SK-N-MC (cell line): ENCODE results near the gene SAYSD1.

Experiments used
- DNase-seq: peaks from one replicate; pipeline ENCODE4 v3.0.0-alpha.2; 2011; ENCODE audit warnings: low read depth, low spot score
- H3K27ac ChIP-seq: fragments of 200-600 bp; sonication (generic); 2 replicates; pipeline ENCODE4 v1.5.1; 2016; ENCODE audit warnings: mixed run types
- H3K36me3 ChIP-seq: fragments of 200-600 bp; sonication (generic); 2 replicates; pipeline ENCODE4 v1.6.1; 2017; ENCODE audit warnings: antibody characterized with exemption, low read length, mixed read lengths; ENCODE audit not compliant: insufficient read depth
- H3K4me3 ChIP-seq: fragments of 200-600 bp; sonication (generic); 2 replicates; pipeline ENCODE4 v1.5.1; 2016
- H3K9ac ChIP-seq: fragments of 200-600 bp; sonication (generic); 2 replicates; pipeline ENCODE4 v1.8.0; 2017; ENCODE audit warnings: mixed run types, mixed read lengths; ENCODE audit not compliant: insufficient read length
- H3K9me3 ChIP-seq: fragments of 200-600 bp; sonication (generic); 2 replicates; pipeline ENCODE4 v1.6.1; 2017; ENCODE audit warnings: low read depth, mild to moderate bottlenecking, antibody characterized with exemption, low read length, moderate library complexity, mixed read lengths
- EZH2 ChIP-seq: fragments of 200-600 bp; sonication (generic); IDR thresholded peaks from one replicate; pipeline ENCODE4 v1.6.1; 2017; ENCODE audit warnings: antibody characterized with exemption
- FOXP2 ChIP-seq: optimal IDR thresholded peaks from 2 replicates; pipeline ENCODE3; 2011; ENCODE audit warnings: mild to moderate bottlenecking, moderate library complexity; ENCODE audit not compliant: insufficient read depth; ENCODE audit errors: extremely low read length, control extremely low read depth
- POLR2AphosphoS5 ChIP-seq: IDR thresholded peaks from 2 replicates; pipeline ENCODE4 v1.6.1; 2012; ENCODE audit warnings: mild to moderate bottlenecking, low read depth, low read length, borderline replicate concordance

Gene SAYSD1

GRCh38 chr6:39079197-39080125 lies 35.5 kb downstream of the SAYSD1 start:
- Histone ChIP-seq H3K36me3 (no peaks in the 10 kb centered on the region), H3K27ac (no peak overlapping the region), H3K9ac (no peak overlapping the region), H3K4me3 (no peak overlapping the region), H3K9me3 (no peaks in the 10 kb centered on the region)
- no peak for TF ChIP-seq POLR2AphosphoS5
- no peak for TF ChIP-seq EZH2
- no peak for TF ChIP-seq FOXP2
- no peak for DNase-seq

GRCh38 chr6:39078695-39079094 lies 36.3 kb downstream of the SAYSD1 start:
- Histone ChIP-seq H3K27ac (no peak overlapping the region), H3K4me3 (no peak overlapping the region), H3K36me3 (no peaks in the 10 kb centered on the region), H3K9me3 (no peaks in the 10 kb centered on the region), H3K9ac (no peak overlapping the region)
- TF ChIP-seq POLR2AphosphoS5 (no peak), EZH2 (no peak), FOXP2 (no peak)
- DNase-seq = no peak

- no peak for DNase-seq
- no peak overlapping the region for H3K9ac ChIP-seq
- no peaks in the 10 kb centered on the region for H3K9me3 ChIP-seq
- no peak overlapping the region for H3K4me3 ChIP-seq
- H3K27ac ChIP-seq = no peak overlapping the region
- H3K36me3 ChIP-seq = no peaks in the 10 kb centered on the region
- TF ChIP-seq FOXP2 = no peak
- TF ChIP-seq EZH2 = no peak
- no peak for TF ChIP-seq POLR2AphosphoS5
Measured at GRCh38 chr6:39077882-39078594, 36.9 kb downstream of the SAYSD1 start.

DNA sequence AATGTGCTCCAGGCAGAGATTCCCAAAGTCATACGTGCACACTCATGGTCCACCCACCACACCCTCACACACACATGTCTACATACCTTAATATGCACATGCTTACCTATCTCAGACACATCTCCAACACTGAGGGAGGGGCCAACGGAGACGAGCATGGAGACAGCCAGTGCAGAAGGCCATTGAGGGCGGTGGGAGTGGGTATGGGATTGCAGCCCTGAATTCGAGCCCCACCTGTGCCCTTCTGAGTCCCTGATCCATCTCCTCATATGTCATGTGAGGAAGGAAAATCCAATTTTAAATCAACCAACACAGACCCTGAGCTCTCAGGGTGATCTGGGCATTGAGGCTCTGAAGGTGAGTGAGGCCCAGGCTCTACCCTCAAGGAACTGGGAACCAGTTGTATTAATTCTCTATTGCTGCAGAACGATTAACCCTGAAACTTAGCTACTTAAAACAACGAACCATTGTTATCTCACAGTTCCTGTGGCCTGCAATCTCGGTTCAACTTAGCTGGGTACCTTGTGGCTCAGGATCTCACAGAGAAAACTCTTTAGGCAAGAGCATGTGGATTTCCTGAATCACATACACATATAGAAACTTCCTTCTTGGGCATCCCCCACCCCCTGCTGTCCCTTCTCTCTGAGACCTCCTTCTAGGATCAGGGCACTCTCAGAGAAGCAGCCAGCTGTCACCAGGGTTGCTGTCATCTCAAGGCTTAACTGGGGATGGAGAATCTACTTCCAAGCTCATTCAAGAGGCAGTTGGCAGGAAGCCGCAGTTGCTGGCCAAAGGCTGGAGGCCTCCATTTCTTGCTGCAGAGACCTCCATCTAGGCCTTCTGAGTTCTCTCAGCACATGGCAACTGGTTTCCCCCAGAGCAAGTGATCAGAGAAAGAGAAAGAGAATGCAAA lies 38.1 kb downstream of the SAYSD1 start:
- Histone ChIP-seq H3K9ac (no peak overlapping the region), H3K36me3 (no peaks in the 10 kb centered on the region)

DNA sequence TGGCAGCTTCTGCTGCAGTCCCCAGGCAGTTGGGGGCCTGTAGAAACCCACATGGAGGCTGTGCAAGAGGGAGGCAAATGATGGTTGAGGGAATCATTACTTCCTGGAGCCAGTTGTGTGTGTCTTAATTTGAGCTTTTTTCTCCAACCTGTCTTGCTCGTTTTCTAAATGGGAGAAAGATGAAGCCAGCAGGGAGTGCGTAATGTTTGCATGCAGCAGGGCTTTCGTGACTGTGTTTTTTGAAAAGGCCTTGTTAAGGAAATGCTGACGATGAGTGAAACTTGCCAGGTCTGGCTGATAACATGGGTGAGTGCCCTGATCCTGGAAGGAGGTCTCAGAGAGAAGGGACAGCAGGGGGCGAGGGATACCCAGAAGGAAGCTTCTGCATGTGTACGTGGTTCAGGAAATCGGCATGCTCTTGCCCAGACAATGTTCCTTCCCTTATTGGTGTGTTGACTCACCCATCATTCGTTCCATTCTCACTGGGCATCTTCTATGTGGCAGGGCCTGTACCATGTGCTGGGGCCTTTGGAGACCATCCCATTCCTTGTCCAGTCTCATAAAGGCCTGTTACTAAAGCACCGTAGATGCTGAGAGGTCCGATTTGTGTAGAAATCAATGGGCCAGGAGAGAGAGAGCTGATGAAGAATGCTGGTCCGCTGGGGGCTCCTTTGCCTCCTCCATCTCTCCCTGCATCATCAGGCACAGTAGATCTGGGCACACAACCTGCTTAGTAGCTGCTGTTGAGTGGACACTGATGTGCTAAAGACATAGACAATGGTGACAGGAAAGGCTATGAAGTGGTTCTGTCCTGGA lies 39.0 kb downstream of the SAYSD1 start:
- Histone ChIP-seq H3K27ac (no peak overlapping the region), H3K4me3 (no peak overlapping the region), H3K9ac (no peak overlapping the region), H3K9me3 (no peaks in the 10 kb centered on the region), H3K36me3 (no peaks in the 10 kb centered on the region)
- TF ChIP-seq EZH2 (no peak), FOXP2 (no peak), POLR2AphosphoS5 (no peak)
- DNase-seq = no peak

More for the DNA sequence above, 38.1 kb downstream of the SAYSD1 start:
- no peak overlapping the region for H3K4me3 ChIP-seq
- TF ChIP-seq EZH2 = no peak
- no peak for TF ChIP-seq POLR2AphosphoS5
- no peak for TF ChIP-seq FOXP2
- no peaks in the 10 kb centered on the region for H3K9me3 ChIP-seq
- no peak for DNase-seq
- H3K27ac ChIP-seq = no peak overlapping the region

DNA sequence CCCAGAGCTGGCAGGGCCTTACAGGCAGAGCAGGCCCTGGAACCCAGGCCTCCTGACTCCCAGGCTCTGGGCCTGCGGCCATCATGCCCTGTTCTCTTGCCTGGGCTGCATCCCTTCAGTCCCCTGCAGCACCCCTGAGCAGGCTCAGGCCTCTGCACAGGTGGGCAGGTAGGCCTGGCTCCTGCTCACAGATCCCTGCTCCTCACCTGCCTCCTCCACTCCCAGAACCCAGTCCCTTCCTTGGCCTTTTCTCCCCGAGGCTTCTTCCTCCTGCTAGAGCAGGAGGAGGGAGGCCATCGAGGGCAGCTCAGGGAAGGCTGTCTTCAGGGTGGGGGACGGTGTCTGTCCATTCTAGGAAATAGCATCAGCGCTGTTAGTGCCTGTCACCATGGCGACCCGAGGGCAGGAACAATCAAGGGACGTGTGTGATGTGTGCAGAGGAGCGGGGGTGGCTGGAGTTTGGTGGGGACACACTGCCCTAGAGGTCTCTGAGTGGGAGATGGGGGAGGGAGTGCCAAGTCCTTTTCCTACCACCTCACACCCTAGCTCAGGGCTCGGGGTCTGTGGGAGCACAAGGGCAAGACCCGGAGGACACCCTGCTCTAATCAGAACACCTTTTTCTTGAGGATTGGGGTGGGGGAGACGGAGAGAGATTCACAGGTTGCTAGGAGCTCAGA lies 39.8 kb downstream of the SAYSD1 start:
- no peak overlapping the region for H3K9ac ChIP-seq
- no peak for DNase-seq
- H3K9me3 ChIP-seq = no peaks in the 10 kb centered on the region
- no peak overlapping the region for H3K27ac ChIP-seq
- TF ChIP-seq POLR2AphosphoS5 = no peak
- no peak for TF ChIP-seq FOXP2
- TF ChIP-seq EZH2 = no peak
- H3K4me3 ChIP-seq = no peak overlapping the region
- no peaks in the 10 kb centered on the region for H3K36me3 ChIP-seq

DNA sequence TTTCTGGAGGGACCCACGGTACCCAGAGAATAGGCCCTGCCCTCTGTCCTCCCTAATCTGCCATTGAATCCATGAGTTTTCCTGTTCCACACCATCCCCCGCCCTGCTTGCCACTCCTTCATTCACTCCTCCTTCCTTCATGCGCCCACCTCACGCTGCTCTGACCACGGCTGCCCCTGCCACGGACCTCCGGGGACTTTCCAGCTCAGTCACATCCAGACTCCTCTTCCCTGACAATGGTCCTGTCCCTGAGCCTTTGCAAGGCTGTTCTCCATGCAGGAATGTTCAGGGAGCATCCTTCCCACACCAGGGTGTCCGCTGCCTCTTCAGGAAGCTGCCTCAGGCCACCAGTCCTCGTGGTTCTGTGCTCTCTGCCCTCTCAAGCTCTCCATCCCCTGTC lies 40.5 kb downstream of the SAYSD1 start:
- no peaks in the 10 kb centered on the region for H3K9me3 ChIP-seq
- no peak overlapping the region for H3K27ac ChIP-seq
- TF ChIP-seq FOXP2 = no peak
- H3K36me3 ChIP-seq = no peaks in the 10 kb centered on the region
- no peak overlapping the region for H3K4me3 ChIP-seq
- no peak overlapping the region for H3K9ac ChIP-seq
- no peak for DNase-seq
